Measurements from ENCODE around the gene TRIP4. TPM values are rescaled to one million over a fixed set of nuclear protein-coding genes. Genes with fewer than 3 reads are reported as not detected.

TRIP4 gene
- 6.7 and 10.0 TPM in 2 replicates for total RNA-seq

DNA sequence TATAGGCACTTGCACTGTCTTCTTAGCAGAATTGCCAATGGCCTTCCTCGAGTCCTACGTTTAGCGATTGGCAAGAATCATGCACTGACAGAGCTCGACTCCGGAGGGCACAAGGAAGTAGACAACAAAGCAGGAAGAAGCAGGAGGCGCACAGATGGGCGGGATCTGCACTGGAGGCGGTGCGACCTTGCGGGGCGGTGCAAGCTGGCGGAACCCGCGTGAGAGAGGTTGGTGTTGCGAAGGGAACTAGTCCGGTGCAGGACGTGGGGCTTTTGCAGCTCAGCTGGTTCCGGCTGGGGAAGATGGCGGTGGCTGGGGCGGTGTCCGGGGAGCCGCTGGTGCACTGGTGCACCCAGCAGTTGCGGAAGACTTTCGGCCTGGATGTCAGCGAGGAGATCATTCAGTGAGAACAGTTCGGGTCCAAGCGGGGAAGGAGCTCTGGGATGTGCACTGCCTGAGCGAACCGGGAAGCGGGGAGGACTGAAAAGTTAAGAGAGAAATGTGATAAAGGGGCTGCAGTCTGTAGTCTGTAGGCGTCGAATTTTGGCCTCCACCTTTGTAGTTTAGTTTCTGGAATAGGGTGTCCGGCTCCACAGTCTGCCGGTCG is at the start of gene TRIP4:
TSS of gene TRIP4 (plus strand) at position 275 of the 607 bp plus-strand sequence. CDS start at position 303, 28 bp downstream.

GRCh38 chr15:64355944-64356709 is 31.5 kb upstream of the TRIP4 start, which contains the start of gene CSNK1G1:
Gene CSNK1G1 (minus strand): TSS chr15:64356173. CDS start chr15:64300499, 55,674 bp downstream.

GRCh38 chr15:64381000-64381751 is 6.5 kb upstream of the TRIP4 start, which contains the start of gene PCLAF:
Gene PCLAF (minus strand): TSS chr15:64381441. CDS start chr15:64381371, 70 bp downstream.

DNA sequence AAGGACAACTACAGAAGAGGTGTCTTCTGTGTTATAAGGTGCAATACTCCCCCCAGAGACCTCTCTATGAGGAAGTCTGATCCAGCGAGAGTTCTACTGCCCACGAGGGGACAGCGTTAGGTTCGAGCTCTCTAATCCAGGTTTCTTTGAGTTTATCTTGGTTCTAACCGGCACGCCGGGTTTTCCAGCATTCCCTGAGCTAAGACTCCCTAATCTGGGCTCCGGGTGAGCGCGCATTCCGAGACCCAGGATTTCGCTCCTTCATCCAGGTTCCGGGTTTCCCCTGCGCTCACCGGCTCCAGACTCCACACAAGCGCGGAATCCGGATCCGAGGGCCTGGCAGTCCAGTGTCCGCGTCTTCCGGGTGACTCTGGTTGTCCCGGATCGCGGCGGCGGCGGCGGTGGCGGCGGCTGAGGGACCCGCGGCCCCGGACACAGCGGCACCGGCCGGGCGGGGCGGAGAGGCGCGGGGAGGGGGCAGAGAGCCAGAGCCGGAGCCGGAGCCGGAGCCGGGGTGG is 72.6 kb downstream of the TRIP4 start, which contains the start of gene ZNF609:
TSS of gene ZNF609 (plus strand) at position 373 of the 518 bp plus-strand sequence. CDS start 38,842 bp downstream, outside the sequence.

Other genes starting within 250 kb of the TRIP4 start
- gene SNX22, start 236.1 kb upstream of the TRIP4 start, total RNA-seq, result under 0.01 and 0.25 TPM in 2 replicates
- gene PPIB, start 224.8 kb upstream of the TRIP4 start, total RNA-seq, result 474 and 732 TPM in 2 replicates
- 9.9 and 15.2 TPM in 2 replicates for gene CSNK1G1, start 31.7 kb upstream of the TRIP4 start, total RNA-seq
- gene PCLAF, start 6.4 kb upstream of the TRIP4 start, total RNA-seq, result 5.3 and 23.5 TPM in 2 replicates
- 13.5 and 14.7 TPM in 2 replicates for gene ZNF609, start 72.7 kb downstream of the TRIP4 start, total RNA-seq